AG09319 (cell line): ENCODE results near the gene MCF2L2.

ENCODE experiments used
- DNase-seq: peaks from one replicate; pipeline ENCODE4 v3.0.0-alpha.2; 2010; ENCODE audit warnings: low read depth; ENCODE audit errors: extremely low read depth
- CTCF ChIP-seq: IDR thresholded peaks from 2 replicates; pipeline ENCODE4 v1.5.1; 2011; ENCODE audit warnings: low read depth, mild to moderate bottlenecking, inconsistent platforms, low read length, moderate library complexity

The MCF2L2 gene

GRCh38 chr3:183161552-183162336, 266.7 kb downstream of the MCF2L2 start:
- TF ChIP-seq CTCF = no peak
- DNase-seq = no peak

- DNase-seq = no peak
- no peak for TF ChIP-seq CTCF
These were observed 267.8 kb downstream of the MCF2L2 start for GRCh38 chr3:183160616-183161015.

- TF ChIP-seq CTCF = no peak; the same call in 1 of the 2 replicates
- DNase-seq = no peak
These were observed 269.1 kb downstream of the MCF2L2 start for GRCh38 chr3:183159333-183159732.

- TF ChIP-seq CTCF = no peak
- no peak for DNase-seq
These were observed 269.8 kb downstream of the MCF2L2 start for GRCh38 chr3:183158551-183159006.

- TF ChIP-seq CTCF = no peak
- no peak for DNase-seq
These were observed 270.3 kb downstream of the MCF2L2 start for GRCh38 chr3:183158113-183158512.

GRCh38 chr3:183156266-183156665, 272.2 kb downstream of the MCF2L2 start:
- TF ChIP-seq CTCF = no peak
- DNase-seq = no peak

- DNase-seq = no peak
- no peak for TF ChIP-seq CTCF
These were observed 272.9 kb downstream of the MCF2L2 start for GRCh38 chr3:183155499-183155898.
